Fibroblast of lung (primary cell): ENCODE measurements around the gene MINDY1. TPM values are rescaled to one million over a fixed set of nuclear protein-coding genes. Genes with fewer than 3 reads are reported as not detected.

Source experiments
- DNase-seq, 2 donors: peaks; one replicate each; pipeline versions ENCODE4 v3.0.0 to v3.0.0-alpha.2; 2010; ENCODE audit warnings: low read depth in 2 of 2
- H2AFZ ChIP-seq: 2 replicates; pipeline ENCODE4 v1.5.1; 2012; ENCODE audit warnings: low read length, control low read depth, inconsistent platforms
- H3K27ac ChIP-seq: 2 replicates; pipeline ENCODE4 v1.5.1; 2011; ENCODE audit warnings: low read length, control low read depth; ENCODE audit not compliant: insufficient read depth
- H3K27me3 ChIP-seq: 2 replicates; pipeline ENCODE4 v1.5.1; 2011; ENCODE audit warnings: mild to moderate bottlenecking, low read length; ENCODE audit not compliant: control insufficient read depth, insufficient read depth
- H3K36me3 ChIP-seq: 2 replicates; pipeline ENCODE4 v1.5.1; 2011; ENCODE audit warnings: low read length; ENCODE audit not compliant: control insufficient read depth, insufficient read depth
- H3K4me1 ChIP-seq: 2 replicates; pipeline ENCODE4 v1.5.1; 2011; ENCODE audit warnings: low read length; ENCODE audit not compliant: control insufficient read depth, insufficient read depth; ENCODE audit errors: extremely low read depth
- H3K4me2 ChIP-seq: 2 replicates; pipeline ENCODE4 v1.5.1; 2011; ENCODE audit warnings: low read length, control low read depth; ENCODE audit not compliant: insufficient read depth; ENCODE audit errors: extremely low read depth
- H3K4me3 ChIP-seq, 4 experiments: fragments of 200-600 bp in 1 of 4; sonication (generic) in 1 of 4; replicated peaks in 1 of 4; 2 replicates each; pipeline ENCODE4 v1.5.1; 2011 to 2016; ENCODE audit warnings: low read length in 4 of 4, low read depth in 3 of 4, mild to moderate bottlenecking in 3 of 4, control low read depth in 2 of 4, inconsistent platforms in 1 of 4, mixed read lengths in 1 of 4; ENCODE audit not compliant: insufficient read depth in 1 of 4; ENCODE audit errors: control extremely low read depth in 1 of 4
- H3K79me2 ChIP-seq: 2 replicates; pipeline ENCODE4 v1.5.1; 2012; ENCODE audit warnings: mild to moderate bottlenecking, low read length, inconsistent platforms; ENCODE audit not compliant: control insufficient read depth, insufficient read depth
- H3K9ac ChIP-seq: 2 replicates; pipeline ENCODE4 v1.5.1; 2011; ENCODE audit warnings: mild to moderate bottlenecking, low read length, control low read depth; ENCODE audit not compliant: insufficient read depth
- H3K9me3 ChIP-seq: 2 replicates; pipeline ENCODE4 v1.5.1; 2012; ENCODE audit warnings: low read depth, low read length; ENCODE audit not compliant: control insufficient read depth, insufficient read depth
- H4K20me1 ChIP-seq: 2 replicates; pipeline ENCODE4 v1.5.1; 2011; ENCODE audit warnings: low read length; ENCODE audit not compliant: control insufficient read depth, insufficient read depth; ENCODE audit errors: extremely low read depth
- EZH2 ChIP-seq: IDR thresholded peaks from 2 replicates; pipeline ENCODE4 v1.5.1; 2012; ENCODE audit warnings: low read length, control low read depth, mild to moderate bottlenecking; ENCODE audit errors: missing control alignments
- polyA plus RNA-seq, 2 donors: library from polyadenylated mRNA; depleted of rRNA in 1 of 2; stranded (reverse) in 1 of 2; unstranded in 1 of 2; fragments of >200 nt; gene quantifications; 2 replicates each; pipeline ENCODE4 v1.2.1, GENCODE V29; 2011 to 2012; ENCODE audit warnings: missing spikeins in 1 of 2
- total RNA-seq: library from RNA; depleted of rRNA; stranded (reverse); fragments of >200 nt; gene quantifications from 2 replicates; pipeline ENCODE4 v1.2.1, GENCODE V29; 2014
- TF ChIP-seq, protein P1 (sequence below), 2 donors: IDR thresholded peaks in 1 of 2; conservative IDR thresholded peaks in 1 of 2; 1 replicate in 1 of 2; 2 replicates in 1 of 2; pipeline ENCODE4 v1.5.1; 2011 to 2012; ENCODE audit warnings: low read length in 2 of 2, control low read depth in 1 of 2, inconsistent platforms in 1 of 2, low read depth in 1 of 2, mild to moderate bottlenecking in 1 of 2

MINDY1 gene
- total and polyA plus RNA-seq, 2 donors (not counting 1 experiment from before 2014, with no cell fraction given): 11.7 to 17.3 TPM

DNA sequence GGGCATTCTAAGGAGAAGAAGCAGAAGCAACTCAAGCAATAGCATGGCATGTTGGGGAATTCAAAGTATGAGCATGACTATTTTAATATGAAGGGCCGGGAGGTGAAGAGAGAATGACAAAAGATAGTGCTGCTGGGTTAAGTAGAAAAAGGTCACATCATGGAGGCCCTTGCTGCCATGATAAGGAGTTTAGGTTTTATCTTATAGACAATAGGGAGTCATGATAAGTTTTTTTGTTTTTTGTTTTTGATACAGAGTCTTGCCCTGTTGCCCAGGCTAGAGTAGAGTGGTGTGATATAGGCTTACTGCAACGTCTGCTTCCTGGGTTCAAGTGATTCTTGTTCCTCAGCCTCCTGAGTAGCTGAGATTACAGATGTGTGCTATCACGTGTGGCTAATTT lies 32.8 kb upstream of the MINDY1 start:
- H3K79me2 ChIP-seq: no peaks in the 10 kb centered on the region
- no peak overlapping the region for H3K4me2 ChIP-seq
- no peak for DNase-seq
- H2AFZ ChIP-seq: no peak overlapping the region
- no peak for TF ChIP-seq EZH2
- TF ChIP-seq, protein P1, sequence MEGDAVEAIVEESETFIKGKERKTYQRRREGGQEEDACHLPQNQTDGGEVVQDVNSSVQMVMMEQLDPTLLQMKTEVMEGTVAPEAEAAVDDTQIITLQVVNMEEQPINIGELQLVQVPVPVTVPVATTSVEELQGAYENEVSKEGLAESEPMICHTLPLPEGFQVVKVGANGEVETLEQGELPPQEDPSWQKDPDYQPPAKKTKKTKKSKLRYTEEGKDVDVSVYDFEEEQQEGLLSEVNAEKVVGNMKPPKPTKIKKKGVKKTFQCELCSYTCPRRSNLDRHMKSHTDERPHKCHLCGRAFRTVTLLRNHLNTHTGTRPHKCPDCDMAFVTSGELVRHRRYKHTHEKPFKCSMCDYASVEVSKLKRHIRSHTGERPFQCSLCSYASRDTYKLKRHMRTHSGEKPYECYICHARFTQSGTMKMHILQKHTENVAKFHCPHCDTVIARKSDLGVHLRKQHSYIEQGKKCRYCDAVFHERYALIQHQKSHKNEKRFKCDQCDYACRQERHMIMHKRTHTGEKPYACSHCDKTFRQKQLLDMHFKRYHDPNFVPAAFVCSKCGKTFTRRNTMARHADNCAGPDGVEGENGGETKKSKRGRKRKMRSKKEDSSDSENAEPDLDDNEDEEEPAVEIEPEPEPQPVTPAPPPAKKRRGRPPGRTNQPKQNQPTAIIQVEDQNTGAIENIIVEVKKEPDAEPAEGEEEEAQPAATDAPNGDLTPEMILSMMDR (conservative IDR thresholded peaks at IDR 0.05 in 1 of 2, IDR thresholded peaks at IDR 0.05 in 1 of 2; ENCODE audit: low read depth in 1 of 2, low read length in 2 of 2): no peak
- H3K36me3 ChIP-seq: no peaks in the 10 kb centered on the region
- H3K27ac ChIP-seq: no peak overlapping the region
- no peaks in the 10 kb centered on the region for H3K4me1 ChIP-seq
- H4K20me1 ChIP-seq: no peaks in the 10 kb centered on the region
- no peak overlapping the region for H3K4me3 ChIP-seq
- no peaks in the 10 kb centered on the region for H3K27me3 ChIP-seq
- H3K9ac ChIP-seq: no peak overlapping the region
- H3K9me3 ChIP-seq: no peaks in the 10 kb centered on the region

DNA sequence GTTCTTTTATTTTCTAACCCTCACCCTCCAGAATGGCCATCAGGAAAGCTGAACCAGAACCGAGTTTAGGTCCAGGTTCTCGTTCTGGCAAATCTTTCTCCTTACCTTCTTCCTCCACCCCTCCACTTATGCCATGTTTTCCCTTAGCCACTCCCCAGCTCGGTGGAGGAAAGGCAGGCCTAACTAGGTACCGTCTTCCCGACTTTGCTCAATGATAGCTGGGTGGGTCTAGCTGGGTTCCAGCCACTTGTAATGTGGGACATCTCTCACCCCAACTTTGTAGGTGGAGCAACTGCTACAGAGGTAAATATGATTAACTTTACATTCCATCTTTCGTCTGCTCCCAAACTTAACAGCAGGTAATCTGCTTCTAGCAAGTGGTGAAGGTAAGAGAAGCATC lies 30.3 kb upstream of the MINDY1 start:
- Histone ChIP-seq H3K27me3 (no peaks in the 10 kb centered on the region), H2AFZ (no peak overlapping the region), H3K79me2 (no peaks in the 10 kb centered on the region), H3K9me3 (no peaks in the 10 kb centered on the region), H3K4me2 (no peak overlapping the region), H3K9ac (no peak overlapping the region), H4K20me1 (no peaks in the 10 kb centered on the region), H3K27ac (no peak overlapping the region), H3K4me1 (no peaks in the 10 kb centered on the region), H3K4me3 (no peak overlapping the region), H3K36me3 (no peaks in the 10 kb centered on the region)
- TF ChIP-seq EZH2: no peak
- TF ChIP-seq, protein P1 (conservative IDR thresholded peaks at IDR 0.05 in 1 of 2, IDR thresholded peaks at IDR 0.05 in 1 of 2; ENCODE audit: low read depth in 1 of 2, low read length in 2 of 2): no peak
- DNase-seq: no peak

DNA sequence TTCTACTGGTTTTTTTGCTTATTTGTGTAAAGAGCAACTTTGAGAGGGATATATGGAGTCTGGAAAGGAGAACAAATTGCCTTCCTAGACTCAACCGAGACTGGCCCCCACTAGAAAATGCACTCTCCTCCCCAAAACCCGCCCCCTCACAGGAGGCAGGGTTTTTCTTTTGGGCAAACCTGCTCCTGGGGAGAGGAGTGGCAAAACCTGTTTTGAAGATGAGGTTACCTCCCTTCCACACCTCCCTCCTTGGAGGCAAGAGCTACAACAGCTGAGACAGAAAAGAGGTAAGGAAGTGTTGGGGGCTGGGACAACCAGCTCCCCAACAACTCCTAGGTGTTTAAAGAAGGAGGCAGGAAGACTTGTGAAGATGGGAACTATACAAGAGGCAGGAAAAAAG lies 29.7 kb upstream of the MINDY1 start, which contains the start of gene BNIPL:
Gene BNIPL (plus strand): TSS at position 231 of the 400 bp plus-strand sequence. CDS start 140 bp downstream, at position 371.
- no peak within 1 kb of the TSS for H3K27ac ChIP-seq

More for the DNA sequence above, 29.7 kb upstream of the MINDY1 start, which contains the start of gene BNIPL:
- no peaks in the 10 kb centered on the region for H3K27me3 ChIP-seq
- no peak within 1 kb of the TSS for H3K4me2 ChIP-seq
- H3K9ac ChIP-seq: no peak within 1 kb of the TSS
- no peak for DNase-seq
- H2AFZ ChIP-seq: no peak within 1 kb of the TSS
- no peaks in the 10 kb centered on the region for H3K79me2 ChIP-seq
- H3K36me3 ChIP-seq: no peaks in the 10 kb centered on the region
- no peaks in the 10 kb centered on the region for H3K4me1 ChIP-seq
- TF ChIP-seq, protein P1 (conservative IDR thresholded peaks at IDR 0.05 in 1 of 2, IDR thresholded peaks at IDR 0.05 in 1 of 2; ENCODE audit: low read depth in 1 of 2, low read length in 2 of 2): no peak
- no peak for TF ChIP-seq EZH2
- no peaks in the 10 kb centered on the region for H3K9me3 ChIP-seq
- H3K4me3 ChIP-seq: no peak within 1 kb of the TSS
- H4K20me1 ChIP-seq: no peaks in the 10 kb centered on the region
